ENCODE results near the gene GAS6.

GAS6 gene

DNA sequence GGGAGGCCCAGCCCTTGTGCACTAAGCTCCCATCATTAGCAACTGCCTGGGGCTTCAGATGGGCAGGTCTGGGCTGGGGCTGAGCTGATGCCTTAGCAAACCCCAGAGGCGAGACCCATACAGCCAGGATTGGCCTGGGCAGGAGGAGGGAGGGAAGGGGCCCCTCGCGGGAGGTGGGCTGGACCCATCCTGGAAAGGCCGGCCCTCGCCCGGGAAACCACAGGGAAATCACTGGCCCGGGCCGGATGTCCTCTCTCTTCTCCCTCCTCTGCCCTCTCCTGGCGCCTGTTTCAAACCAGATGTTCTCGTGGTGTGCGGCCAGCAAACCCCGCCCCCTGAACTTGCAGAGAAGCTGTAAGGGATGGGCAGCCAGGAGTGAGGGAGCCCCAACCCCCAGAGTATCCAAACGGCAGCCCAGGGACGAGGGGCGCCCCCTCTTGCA lies 61.8 kb downstream of the GAS6 start:
- no peak overlapping the region for H3K4me2 ChIP-seq (ENCODE audit: low read length)

DNA sequence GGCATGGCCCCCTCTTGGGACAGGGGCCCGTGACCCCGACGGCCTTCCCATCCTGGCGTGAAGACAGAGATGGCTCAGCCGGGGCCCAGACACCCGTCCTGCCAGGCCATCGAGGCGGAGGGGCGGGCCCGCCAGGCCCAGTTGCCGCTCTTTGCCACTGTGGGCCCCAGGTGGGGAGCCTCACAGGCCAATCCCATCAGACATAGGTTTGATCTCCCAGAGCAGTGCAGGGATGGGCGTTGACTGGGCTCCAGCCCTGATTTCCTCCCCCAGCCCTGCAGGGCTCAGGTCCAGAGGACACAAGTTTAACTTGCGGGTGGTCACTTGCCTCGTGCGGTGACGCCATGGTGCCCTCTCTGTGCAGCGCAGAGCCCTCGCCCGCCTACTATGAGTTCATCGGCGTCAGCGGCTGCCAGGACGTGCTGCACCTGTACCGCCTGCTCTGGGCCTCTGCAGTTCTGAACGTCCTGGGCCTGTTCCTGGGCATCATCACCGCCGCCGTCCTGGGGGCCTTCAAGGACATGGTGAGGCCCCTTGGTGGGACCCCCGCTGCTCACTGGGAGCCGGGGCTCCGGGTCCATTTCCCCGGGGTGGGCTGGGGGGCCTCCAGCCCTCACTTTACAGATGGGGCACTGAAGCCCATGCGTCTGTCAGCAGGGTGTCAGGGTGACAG lies 62.5 kb downstream of the GAS6 start:
- Histone ChIP-seq H3K4me3 (ENCODE audit: low read length) (no peak overlapping the region), H3K36me3 (replicated peaks; ENCODE audit: low read depth, low read length) (no peaks in the 10 kb centered on the region), H3K79me2 (ENCODE audit: low read length) (no peaks in the 10 kb centered on the region), H3K27ac (ENCODE audit: low read length) (no peak overlapping the region), H3K4me1 (ENCODE audit: low read length) (no peaks in the 10 kb centered on the region), H4K20me1 (ENCODE audit: insufficient read depth, low read length) (no peaks in the 10 kb centered on the region), H3K4me2 (ENCODE audit: low read length) (no peak overlapping the region), H3K9me3 (ENCODE audit: insufficient read depth, low read length) (no peaks in the 10 kb centered on the region), H2AFZ (ENCODE audit: low read depth, low read length) (no peak overlapping the region), H3K27me3 (ENCODE audit: low read depth, low read length) (no peaks in the 10 kb centered on the region), H3K9ac (ENCODE audit: low read length) (no peak overlapping the region)
- TF ChIP-seq EZH2phosphoT487 (IDR thresholded peaks at IDR 0.05; ENCODE audit: low read depth) = no peak

More for the DNA sequence above, 61.8 kb downstream of the GAS6 start:
- H3K9me3 ChIP-seq (ENCODE audit: insufficient read depth, low read length) = no peaks in the 10 kb centered on the region
- H3K4me3 ChIP-seq (ENCODE audit: low read length) = no peak overlapping the region
- H3K36me3 ChIP-seq (replicated peaks; ENCODE audit: low read depth, low read length) = no peaks in the 10 kb centered on the region
- no peaks in the 10 kb centered on the region for H3K27me3 ChIP-seq (ENCODE audit: low read depth, low read length)
- no peak overlapping the region for H3K27ac ChIP-seq (ENCODE audit: low read length)
- H2AFZ ChIP-seq (ENCODE audit: low read depth, low read length) = no peak overlapping the region
- H3K4me1 ChIP-seq (ENCODE audit: low read length) = no peaks in the 10 kb centered on the region
- TF ChIP-seq, protein P1, sequence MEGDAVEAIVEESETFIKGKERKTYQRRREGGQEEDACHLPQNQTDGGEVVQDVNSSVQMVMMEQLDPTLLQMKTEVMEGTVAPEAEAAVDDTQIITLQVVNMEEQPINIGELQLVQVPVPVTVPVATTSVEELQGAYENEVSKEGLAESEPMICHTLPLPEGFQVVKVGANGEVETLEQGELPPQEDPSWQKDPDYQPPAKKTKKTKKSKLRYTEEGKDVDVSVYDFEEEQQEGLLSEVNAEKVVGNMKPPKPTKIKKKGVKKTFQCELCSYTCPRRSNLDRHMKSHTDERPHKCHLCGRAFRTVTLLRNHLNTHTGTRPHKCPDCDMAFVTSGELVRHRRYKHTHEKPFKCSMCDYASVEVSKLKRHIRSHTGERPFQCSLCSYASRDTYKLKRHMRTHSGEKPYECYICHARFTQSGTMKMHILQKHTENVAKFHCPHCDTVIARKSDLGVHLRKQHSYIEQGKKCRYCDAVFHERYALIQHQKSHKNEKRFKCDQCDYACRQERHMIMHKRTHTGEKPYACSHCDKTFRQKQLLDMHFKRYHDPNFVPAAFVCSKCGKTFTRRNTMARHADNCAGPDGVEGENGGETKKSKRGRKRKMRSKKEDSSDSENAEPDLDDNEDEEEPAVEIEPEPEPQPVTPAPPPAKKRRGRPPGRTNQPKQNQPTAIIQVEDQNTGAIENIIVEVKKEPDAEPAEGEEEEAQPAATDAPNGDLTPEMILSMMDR (IDR thresholded peaks at IDR 0.05; ENCODE audit: low read depth, low read length) = no peak
- TF ChIP-seq EZH2phosphoT487 (IDR thresholded peaks at IDR 0.05; ENCODE audit: low read depth) = no peak
- H3K9ac ChIP-seq (ENCODE audit: low read length) = no peak overlapping the region
- no peaks in the 10 kb centered on the region for H3K79me2 ChIP-seq (ENCODE audit: low read length)
- no peaks in the 10 kb centered on the region for H4K20me1 ChIP-seq (ENCODE audit: insufficient read depth, low read length)

DNA sequence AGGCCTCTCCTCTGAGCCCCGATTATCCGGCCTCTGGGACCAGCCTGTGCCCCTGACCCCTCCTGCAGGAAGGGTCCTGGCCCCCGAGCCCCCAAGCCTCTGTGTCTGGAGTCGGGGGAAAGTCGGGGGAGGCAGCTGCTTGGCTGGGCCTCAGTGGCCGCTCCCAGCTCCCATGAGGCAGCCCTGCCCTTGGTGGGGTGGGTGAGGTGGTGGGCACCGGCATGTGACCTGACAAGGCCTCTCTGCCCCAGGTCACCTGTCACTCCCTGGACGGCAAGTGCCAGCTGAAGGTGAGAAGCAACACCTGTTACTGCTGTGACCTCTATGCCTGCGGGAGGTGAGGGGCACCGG lies 63.3 kb downstream of the GAS6 start:
- H4K20me1 ChIP-seq (ENCODE audit: insufficient read depth, low read length) = no peaks in the 10 kb centered on the region
- no peaks in the 10 kb centered on the region for H3K27me3 ChIP-seq (ENCODE audit: low read depth, low read length)
- no peaks in the 10 kb centered on the region for H3K36me3 ChIP-seq (replicated peaks; ENCODE audit: low read depth, low read length)
- no peak overlapping the region for H3K4me3 ChIP-seq (ENCODE audit: low read length)
- H3K9ac ChIP-seq (ENCODE audit: low read length) = no peak overlapping the region
- no peaks in the 10 kb centered on the region for H3K4me1 ChIP-seq (ENCODE audit: low read length)
- no peaks in the 10 kb centered on the region for H3K79me2 ChIP-seq (ENCODE audit: low read length)
- TF ChIP-seq, protein P1 (IDR thresholded peaks at IDR 0.05; ENCODE audit: low read depth, low read length) = no peak
- TF ChIP-seq EZH2phosphoT487 (IDR thresholded peaks at IDR 0.05; ENCODE audit: low read depth) = no peak
- no peak overlapping the region for H2AFZ ChIP-seq (ENCODE audit: low read depth, low read length)
- H3K27ac ChIP-seq (ENCODE audit: low read length) = no peak overlapping the region
- H3K4me2 ChIP-seq (ENCODE audit: low read length) = no peak overlapping the region
- no peaks in the 10 kb centered on the region for H3K9me3 ChIP-seq (ENCODE audit: insufficient read depth, low read length)

DNA sequence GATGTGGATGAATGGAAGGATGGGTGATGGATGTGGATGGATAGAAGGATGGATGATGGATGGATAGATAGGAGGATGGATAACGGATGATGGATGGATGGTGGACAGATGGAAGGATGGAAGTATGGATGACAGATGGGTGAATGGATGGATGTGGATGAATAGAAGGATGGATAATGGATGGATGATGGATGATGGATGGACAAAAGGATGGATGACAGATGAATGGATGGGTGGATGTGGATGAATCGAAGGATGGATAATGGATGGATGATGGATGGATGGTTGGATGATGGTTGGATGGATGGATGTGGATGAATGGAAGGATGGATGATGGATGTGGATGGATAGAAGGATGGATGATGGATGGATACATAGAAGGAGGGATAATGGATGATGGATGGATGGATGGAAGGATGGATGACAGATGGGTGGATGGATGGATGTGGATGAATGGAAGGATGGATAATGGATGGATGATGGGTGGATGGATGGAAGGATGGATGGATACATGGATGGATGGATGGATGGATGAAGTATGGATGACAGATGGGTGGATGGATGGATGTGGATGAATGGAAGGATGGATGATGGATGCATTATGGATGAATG lies 65.6 kb downstream of the GAS6 start:
- Histone ChIP-seq H3K4me1 (ENCODE audit: low read length) (no peaks in the 10 kb centered on the region), H3K27me3 (ENCODE audit: low read depth, low read length) (no peaks in the 10 kb centered on the region), H2AFZ (ENCODE audit: low read depth, low read length) (no peak overlapping the region), H3K36me3 (replicated peaks; ENCODE audit: low read depth, low read length) (no peaks in the 10 kb centered on the region), H3K4me2 (ENCODE audit: low read length) (no peak overlapping the region), H3K9ac (ENCODE audit: low read length) (no peak overlapping the region), H3K79me2 (ENCODE audit: low read length) (no peaks in the 10 kb centered on the region), H3K4me3 (ENCODE audit: low read length) (no peak overlapping the region), H4K20me1 (ENCODE audit: insufficient read depth, low read length) (no peaks in the 10 kb centered on the region), H3K27ac (ENCODE audit: low read length) (no peak overlapping the region), H3K9me3 (ENCODE audit: insufficient read depth, low read length) (no peaks in the 10 kb centered on the region)
- TF ChIP-seq EZH2phosphoT487 (IDR thresholded peaks at IDR 0.05; ENCODE audit: low read depth) = no peak
- TF ChIP-seq, protein P1 (IDR thresholded peaks at IDR 0.05; ENCODE audit: low read depth, low read length) = no peak

Measured in OCI-LY3 (cell line).